NCI-H2196 treated with DMSO at 0.1 percent for 48 hours (cell line): Measurements from ENCODE around the gene TTC24.
A peak's percentile ranks its signal among the peaks of the same experiment; 100 is the strongest.

ENCODE experiments used
- DNase-seq: peaks from one replicate; lab custom pipeline; 2025; ENCODE audit not compliant: unreplicated experiment; lab: John Stamatoyannopoulos, UW

The TTC24 gene

GRCh38 chr1:156553860-156554485, 25.6 kb upstream of the TTC24 start:
- DNase-seq, result no peak

GRCh38 chr1:156554971-156555370, 24.6 kb upstream of the TTC24 start:
- DNase-seq, result no peak

- no peak for DNase-seq
These were observed 23.8 kb upstream of the TTC24 start for GRCh38 chr1:156555715-156556114.

- DNase-seq, result no peak
These were observed 23.2 kb upstream of the TTC24 start for GRCh38 chr1:156556354-156556753.

- DNase-seq, result no peak
These were observed 20.3 kb upstream of the TTC24 start for GRCh38 chr1:156559086-156559796.

- no peak for DNase-seq
These were observed 19.6 kb upstream of the TTC24 start for GRCh38 chr1:156559797-156560385.

GRCh38 chr1:156560585-156561163, 18.8 kb upstream of the TTC24 start:
- no peak for DNase-seq

GRCh38 chr1:156565519-156565918, 14.0 kb upstream of the TTC24 start:
- no peak for DNase-seq

- no peak for DNase-seq
These were observed 13.1 kb upstream of the TTC24 start for GRCh38 chr1:156566436-156566835.

- DNase-seq, result no peak
These were observed 8.2 kb upstream of the TTC24 start for GRCh38 chr1:156571261-156571852.

GRCh38 chr1:156571919-156572662, 7.4 kb upstream of the TTC24 start, which contains the start of gene IQGAP3:
TSS of gene IQGAP3 (minus strand) at chr1:156572565. CDS start at chr1:156572529, 36 bp downstream.
- DNase-seq, result peak; percentile 66

- no peak for DNase-seq
These were observed 6.9 kb upstream of the TTC24 start for GRCh38 chr1:156572663-156573018.

GRCh38 chr1:156574039-156574633, 5.4 kb upstream of the TTC24 start:
- DNase-seq, result no peak

GRCh38 chr1:156577550-156577949, 2.0 kb upstream of the TTC24 start:
- no peak for DNase-seq

- DNase-seq, result no peak
These were observed 1.5 kb upstream of the TTC24 start for GRCh38 chr1:156578055-156578454.

- no peak for DNase-seq
These were observed 2.3 kb downstream of the TTC24 start for GRCh38 chr1:156581661-156582387.

GRCh38 chr1:156582388-156583017, 3.0 kb downstream of the TTC24 start:
- DNase-seq, result no peak

GRCh38 chr1:156583821-156584622, 4.5 kb downstream of the TTC24 start:
- DNase-seq, result peak; percentile 46

- no peak for DNase-seq
These were observed 5.3 kb downstream of the TTC24 start for GRCh38 chr1:156584813-156585212.
